HG02678 (cell line): Measurements from ENCODE around the gene ARX.

Experiments
- ATAC-seq: cut with Tn5 transposase; IDR thresholded peaks from one replicate; pipeline ENCODE4 v1.9.1; 2021; ENCODE audit warnings: mild to moderate bottlenecking, moderate library complexity; ENCODE audit not compliant: unreplicated experiment

The ARX gene

DNA sequence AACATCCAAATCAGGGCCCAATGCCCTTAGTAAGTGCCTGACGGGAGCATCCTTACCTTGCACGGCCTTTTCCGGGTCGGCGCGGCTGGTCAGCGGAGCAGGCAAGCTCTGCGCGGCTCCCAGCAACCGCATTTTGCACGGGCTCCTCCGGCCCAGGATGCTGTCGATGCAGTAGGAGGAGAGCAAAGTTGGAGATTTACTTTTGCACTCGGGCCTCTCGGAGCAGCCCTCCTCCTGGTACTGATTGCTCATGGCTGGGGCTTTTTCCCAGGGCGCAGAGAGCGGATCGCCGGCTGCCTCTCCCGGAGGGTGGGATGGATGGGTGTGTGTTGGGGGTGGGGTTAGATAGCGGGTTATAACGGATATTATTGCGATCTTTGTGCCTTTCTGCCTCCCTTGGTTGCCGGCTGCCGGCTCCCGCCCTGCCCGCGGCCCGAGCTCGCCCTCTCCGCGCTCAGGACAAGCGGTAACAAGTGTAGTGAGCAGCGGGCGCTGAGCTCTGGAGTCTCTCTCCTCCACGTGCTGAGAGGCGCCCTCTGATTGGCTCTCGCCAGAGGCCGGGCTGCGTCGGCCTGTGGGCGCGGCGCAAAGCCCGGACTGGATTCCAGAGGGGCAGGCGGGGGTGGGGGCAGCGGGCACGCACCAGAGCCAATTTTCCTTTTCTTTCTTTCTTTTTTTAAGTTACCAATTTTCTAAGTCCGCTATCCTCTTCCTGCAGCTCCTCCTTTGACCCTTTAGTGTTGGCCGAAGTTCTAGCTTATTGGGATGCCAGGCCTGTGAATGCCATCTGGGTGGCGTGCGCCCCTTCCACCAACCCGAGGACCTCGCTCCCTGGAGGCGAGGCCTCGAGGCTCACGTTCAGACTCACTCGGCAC lies at the start of gene ARX:
ARX (minus strand) TSS at position 480 of the 875 bp plus-strand sequence; CDS start at position 252, 228 bp downstream.
- ATAC-seq, result peak; percentile 58

DNA sequence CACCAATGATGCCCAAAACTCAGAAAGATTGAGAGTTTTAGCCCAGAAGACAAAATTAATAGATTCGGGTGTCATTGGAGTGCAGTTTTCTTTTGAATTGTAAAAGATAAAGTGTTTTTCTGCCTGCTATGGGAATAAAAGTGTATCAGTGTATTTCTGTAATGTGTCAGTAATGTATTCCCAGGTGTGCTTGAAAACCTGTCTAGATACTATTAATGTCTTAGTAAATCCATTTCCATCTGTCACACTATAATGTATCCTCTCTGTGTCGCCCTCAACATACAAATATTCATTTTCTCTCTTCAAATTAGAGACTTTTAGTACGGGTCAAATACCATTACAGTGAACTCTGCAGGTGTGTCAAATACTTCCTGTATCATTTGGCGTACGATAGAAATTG lies 43.5 kb upstream of the ARX start:
- no peak for ATAC-seq

DNA sequence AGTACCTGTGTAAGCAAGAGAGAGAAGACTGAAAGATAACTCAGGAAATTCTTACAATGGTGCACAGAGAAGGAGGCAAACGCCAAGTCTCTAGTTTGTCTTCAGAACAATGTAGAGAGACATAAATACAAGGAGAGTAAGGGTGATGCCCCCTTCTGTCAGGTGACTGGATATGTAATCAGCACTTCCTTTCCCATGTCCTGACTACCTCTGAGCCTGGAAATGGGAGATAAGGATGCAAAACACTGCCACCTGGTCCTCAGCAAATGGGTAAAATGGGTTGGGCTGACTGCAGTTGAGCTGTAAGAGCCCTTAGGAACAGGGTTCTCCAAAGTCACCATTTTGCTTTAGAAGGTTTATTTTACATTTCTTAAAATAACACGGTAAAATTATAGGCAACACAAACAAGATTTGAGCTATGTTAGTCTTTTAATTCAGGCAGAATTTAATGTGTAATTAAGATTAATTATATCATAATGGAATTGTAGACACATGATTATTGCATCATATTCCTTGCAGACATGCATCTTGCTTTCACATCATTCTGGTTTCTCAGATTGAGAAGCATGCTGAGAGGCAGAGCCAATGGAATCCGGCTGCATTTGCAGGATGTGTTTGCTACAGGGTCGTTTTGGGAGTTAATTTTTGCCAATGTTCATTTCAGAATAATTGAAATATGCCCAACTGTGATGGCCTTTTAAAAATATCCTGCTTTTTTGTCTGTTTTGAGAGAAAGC lies 37.2 kb upstream of the ARX start:
- no peak for ATAC-seq

DNA sequence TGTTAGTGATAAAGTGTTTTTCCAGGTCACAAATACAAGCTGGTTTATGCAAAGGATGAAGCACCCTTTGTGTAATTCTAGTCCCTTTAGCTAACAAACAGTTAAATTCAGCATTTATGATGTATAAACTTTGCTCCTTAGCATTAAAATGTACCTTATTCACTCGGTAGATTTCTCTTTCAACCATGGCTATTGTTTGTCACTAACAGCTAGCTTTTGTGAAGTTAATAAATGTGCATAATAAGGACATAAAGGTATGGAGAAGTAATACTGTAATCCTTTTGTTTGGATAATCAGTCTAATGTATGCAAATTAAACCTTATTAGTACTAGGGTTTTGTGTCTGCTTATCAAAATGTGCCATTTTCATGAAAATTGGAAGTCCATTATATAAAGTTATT lies 34.2 kb upstream of the ARX start:
- ATAC-seq, result no peak

DNA sequence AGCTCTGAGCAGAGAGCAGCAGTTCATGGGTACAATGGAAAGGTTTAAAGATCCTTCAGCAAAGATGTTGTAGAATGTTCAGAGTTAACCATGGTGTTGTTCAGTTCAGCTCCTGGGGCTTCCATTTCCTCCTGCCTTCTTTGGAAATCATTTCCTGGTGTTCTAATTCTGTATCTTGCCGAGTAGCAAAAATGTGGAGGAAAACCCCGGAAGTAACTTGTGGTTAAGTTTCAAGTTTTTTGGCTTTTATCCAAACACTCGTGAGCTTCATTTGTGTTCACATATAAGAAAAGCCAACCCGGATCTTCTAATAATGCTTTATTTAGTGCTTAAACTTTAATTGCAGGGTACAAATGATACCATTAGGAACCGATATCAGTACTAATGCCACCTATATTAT lies 33.6 kb upstream of the ARX start:
- ATAC-seq, result no peak

DNA sequence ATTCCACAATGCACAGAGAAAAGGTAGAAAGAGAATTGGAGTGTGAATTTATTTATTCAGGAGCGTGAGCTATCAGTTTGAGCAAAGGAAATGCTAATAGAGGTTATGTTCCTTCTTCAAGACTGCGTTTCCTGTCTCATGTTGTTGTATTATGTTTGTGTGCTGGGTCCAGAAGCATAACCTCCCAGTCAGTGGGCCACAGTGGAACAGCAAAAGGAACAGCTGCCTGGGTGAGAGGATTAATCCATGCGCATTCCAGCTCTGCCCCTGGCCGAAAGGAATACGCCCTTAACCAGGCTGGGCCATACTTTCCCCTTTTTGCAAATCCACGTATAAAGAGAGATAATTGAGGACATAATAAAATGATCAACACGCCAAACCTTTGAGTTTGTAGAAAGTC lies 32.4 kb upstream of the ARX start:
- no peak for ATAC-seq

DNA sequence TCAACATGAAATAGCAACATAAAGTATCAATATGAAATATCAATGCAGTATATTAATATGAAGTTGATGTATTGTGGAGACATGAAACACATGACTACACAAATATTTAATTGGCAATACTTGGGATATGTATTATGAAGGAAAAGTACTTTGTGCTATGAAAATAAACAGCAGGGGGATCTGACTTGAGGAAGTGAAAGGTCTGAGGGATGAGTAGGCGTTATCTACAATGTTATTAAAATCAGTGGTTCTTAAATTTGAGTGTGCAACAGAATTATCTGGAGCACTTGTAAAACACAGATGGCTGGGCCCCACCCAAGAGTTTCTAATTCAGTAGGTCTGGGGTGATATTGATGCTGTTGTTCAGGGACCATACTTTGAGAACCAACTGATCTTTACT lies 27.4 kb upstream of the ARX start:
- no peak for ATAC-seq

DNA sequence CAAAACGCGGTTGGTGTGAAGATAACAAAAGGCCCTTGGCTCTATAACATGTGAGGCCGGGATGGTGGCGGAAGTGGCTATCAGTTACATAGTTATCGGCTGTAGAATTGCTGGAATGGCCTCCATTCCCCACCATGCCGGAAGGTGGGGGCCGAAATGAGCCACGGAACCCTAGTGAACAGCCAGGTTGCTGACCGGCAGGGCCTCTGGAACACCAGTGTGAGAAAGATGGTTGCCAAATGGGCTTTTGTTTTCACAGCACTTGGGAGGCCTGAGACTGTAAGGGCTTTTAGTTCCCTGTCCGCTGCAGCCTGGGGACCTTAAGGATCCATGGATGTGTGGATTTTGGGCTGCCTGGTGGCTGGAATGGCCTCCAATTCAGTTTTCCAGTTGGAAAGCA lies 23.3 kb upstream of the ARX start:
- ATAC-seq, result no peak

DNA sequence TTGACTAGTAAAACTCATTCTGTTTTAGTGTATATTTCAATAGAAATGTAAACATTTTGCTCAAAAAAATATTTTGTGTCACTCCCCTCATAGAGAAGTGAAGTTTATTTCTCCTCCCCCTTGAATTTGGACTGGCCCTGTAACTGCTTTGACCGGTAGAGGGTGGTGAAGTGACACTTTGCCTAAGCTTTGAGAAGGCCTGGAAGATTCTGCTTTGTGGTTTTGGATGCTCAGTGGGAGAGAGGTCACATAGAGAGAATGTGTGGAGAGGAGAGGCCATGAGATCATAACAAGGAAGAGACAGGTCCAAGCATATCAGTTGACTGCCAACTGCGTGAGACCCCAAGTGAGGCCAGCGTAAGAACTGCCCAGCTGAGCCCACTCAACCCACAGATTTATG lies 19.1 kb upstream of the ARX start:
- ATAC-seq, result no peak

DNA sequence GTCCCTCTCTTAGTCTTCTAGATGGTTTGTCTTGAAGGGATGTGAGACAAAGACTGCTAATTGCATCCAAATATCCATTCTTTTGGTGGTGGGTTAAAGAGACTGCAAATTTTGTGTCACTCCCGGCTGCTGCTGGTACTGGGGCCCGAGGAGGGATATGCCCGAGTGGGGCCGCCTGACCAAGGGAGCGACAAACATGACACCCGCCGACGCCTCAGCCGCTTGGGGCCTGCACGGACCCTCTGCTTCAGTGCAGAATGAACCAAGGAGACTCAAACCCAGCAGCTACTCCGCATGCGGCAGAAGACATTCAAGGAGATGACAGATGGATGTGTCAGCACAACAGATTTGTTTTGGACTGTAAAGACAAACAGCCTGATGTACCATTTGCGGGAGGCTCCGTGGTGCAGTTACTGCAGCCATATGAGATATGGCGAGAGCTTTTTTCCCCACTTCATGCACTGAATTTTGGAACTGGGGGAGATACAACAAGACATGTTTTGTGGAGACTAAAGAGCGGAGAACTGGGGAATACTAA lies 13.6 kb upstream of the ARX start:
- ATAC-seq, result no peak

DNA sequence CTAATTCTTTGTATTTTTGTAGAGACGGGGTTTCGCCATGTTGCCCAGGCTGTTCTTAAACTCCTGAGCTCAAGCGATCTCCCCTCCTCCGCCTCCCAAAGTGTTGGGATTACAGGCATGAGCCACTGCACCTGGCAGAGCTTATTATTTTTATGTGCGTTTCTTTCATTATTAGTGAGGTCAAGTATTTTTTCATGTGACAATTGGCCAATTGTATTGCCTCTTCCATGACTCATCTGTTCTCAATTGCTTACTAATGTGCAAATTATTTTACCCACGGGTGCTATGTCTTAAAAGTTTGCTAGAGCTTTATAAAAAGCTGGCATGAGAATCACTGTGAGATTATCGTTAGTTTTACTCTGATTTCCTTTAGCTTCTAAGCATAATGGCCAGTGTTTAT lies 13.0 kb upstream of the ARX start:
- no peak for ATAC-seq

DNA sequence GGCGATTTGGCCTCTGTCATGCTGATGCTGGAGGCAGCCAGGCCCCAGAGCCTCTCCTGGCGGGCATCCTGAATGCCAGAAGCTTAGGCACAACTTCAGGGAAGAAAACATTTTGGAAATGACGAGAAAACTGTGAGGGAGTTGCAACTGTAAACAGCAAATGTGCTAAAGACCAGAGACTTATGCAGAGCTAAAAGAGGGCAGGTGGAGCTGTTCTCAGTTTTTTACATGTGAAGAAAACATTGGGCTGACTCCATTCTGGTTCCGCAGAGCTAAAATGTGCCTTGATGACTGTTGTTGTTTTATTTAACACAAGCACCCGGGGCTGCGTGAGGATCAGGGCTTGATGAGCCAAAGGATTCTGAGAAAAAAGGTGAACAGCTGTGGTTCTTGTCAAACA lies 10.8 kb upstream of the ARX start:
- no peak for ATAC-seq

DNA sequence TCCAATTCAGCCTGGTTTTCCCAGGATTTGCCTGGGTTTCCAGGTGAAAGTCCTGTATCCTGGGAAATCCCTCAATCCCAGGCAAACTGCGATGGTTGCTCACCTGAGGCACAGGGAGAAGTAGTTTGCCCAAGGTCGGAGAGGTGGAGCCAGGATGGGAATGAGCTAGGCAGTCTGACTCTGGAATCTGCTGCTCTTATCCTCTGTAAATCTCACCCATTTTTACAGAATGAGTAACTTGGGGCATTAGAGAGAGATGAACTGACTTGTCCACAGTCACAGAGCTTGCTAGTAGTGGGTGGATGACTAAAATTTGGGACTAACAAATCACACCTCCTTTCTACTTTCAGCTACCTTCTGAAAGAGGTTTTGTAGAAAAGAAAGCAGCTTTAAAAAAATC lies 9.8 kb upstream of the ARX start:
- no peak for ATAC-seq

DNA sequence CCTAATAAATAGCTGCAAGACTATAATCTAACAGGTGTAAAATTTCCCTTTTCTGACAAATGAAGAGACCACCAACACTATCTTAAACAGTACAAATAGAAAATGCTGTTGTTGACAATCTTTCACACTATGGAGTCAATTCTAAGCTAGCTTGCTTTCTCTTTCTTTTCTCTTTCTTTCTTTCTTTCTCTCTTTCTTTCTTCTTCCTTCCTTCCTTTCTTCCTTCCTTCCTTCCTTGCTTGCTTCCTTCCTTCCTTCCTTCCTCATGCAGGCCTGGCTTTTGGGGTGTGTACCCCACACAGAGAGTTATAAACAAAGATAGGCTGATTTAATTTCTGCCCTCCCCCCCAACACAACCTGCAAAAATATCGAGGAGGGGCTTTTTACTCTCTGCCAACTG lies 8.1 kb upstream of the ARX start:
- ATAC-seq, result no peak

DNA sequence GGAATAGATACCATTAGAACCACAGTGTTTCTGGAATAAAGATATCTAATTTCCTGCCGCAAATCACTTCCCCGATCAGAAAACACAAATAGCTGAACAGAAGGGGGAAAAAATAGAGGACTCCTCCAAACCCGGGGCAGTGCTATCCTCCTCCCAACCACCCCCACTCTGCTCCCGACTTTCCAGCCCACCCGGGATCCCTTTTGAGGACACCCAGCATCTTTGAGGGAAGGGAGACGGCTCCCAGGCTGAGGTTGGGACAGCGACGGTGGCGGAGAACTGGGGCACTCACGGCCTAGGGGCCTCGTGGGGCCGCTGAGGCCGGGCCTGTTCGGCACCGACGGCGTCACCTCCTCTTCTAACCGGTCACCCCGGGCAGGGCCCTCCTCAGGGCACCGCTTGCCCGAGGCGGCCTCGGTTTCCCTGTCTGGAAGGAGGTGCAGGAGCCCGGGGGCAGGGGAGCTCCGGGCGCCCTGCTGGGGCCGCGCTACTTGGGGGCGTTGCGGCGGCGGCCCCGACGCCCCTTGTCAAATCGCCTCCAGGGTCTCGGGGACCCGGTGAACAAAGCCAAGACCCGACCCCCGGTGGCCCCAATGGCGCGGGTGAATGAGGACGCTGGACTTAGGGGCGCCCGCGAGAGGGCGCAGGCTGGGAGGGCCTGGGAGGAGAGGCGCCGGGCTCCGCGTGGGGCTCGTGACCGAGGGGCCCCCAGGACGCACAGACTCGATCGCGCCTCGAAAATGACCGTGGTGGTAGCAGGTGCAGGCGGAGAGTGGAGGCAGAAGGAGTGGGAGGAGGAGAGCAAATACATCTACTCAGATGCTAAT lies 6.9 kb upstream of the ARX start:
- ATAC-seq, result no peak

DNA sequence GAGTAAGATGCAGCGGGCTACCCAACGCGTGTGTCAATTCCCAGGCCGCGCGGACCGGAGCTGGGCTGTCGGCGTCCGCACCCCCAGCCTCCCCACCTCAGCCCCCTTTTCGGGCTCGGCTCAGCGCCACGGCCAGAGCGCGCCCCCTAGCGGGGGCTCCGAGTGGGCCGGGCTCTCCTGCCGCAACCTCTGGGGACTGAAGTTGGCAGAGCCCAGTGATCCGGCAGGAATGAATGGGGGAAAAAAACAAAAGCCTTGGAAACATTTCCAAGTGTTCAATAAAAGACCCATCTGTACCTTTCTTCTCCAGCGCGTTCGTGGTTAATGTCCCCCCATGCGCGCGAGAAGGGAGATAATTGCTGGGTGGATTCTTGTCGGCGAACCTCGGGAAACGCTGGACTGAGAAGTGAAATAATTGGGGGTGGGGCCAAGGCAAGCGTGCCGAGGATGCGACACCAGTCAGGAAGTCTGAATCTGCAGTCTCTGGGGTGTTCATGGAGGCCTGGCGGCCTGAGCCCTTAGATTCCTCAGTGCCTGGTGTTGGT lies 5.2 kb upstream of the ARX start:
- peak; percentile 69 for ATAC-seq

DNA sequence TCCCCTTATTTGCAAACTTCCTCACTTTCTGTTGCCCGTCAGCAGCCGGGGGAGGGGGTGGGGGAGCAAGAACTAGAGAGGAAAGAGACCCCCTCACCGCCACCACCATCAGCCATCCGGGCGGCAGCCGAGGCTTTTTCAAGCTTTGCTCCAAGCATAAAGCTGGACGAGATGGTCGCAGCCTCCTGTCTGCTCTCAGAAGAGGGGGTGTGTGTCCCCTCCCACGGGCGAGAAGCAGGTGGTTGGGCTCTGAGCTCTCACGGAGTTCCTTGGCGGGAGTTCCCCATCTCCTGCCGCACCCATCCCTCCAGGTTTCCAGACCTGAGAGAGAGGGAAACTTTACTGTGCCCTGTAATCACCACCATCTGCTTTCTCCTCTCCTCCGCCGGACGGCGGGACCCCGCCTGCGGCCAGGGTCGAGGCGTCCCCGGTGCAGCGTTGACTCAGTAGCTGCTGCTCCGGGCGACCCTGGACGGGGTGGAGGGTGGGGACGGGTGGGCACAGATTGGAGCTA lies 4.7 kb upstream of the ARX start:
- ATAC-seq, result peak; percentile 24

DNA sequence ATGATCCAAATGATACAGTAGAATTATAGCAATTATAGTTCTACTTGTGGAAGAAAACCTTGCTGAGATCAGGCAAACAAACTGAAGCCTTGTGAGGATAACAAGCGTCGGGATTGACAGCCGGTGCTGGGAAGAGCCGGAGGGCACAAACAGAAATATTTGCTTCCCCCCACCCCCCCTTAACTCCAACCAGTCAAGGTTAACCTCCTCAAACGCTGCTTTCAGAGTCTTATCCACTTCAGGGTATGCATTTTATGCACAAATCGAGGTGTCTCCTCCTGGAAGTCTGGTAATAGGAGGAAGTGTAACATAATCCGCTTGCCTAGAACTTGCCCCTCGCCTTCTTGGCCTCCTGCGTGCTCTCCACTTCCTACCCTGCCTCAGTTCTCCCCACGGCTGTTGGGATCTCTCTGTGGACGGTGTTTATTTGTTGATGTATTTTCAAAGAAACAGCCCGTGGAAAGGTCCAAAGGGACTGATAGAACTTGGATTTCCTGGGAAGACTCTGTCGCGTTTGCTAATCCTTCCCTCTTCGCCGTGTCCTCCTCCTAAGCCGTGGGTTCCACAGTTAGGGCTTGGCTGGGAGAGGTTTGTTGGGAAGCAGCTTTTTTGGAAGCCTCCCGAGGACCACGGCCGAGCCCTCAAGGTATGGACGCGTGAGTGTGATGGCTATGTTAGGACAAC lies 4.1 kb upstream of the ARX start:
- ATAC-seq, result no peak

DNA sequence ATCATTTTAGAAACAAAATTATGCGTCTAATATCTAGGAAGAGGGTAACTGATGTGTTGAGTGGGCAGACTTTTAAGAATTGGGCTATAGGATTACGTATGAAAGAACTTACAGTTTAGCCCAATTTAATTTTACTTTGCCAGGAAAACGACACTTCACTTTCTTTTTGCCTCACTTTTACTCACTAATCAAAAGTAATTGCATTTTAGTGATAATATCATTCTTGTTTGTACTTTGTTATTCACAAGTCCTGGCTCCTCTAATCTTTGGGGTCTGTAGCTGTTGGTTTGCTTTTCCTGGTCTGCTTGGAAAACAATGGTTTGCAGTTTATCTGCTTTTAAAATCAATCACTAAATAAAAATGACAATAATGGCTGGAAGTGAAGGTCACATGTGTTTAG lies 2.9 kb upstream of the ARX start:
- no peak for ATAC-seq

DNA sequence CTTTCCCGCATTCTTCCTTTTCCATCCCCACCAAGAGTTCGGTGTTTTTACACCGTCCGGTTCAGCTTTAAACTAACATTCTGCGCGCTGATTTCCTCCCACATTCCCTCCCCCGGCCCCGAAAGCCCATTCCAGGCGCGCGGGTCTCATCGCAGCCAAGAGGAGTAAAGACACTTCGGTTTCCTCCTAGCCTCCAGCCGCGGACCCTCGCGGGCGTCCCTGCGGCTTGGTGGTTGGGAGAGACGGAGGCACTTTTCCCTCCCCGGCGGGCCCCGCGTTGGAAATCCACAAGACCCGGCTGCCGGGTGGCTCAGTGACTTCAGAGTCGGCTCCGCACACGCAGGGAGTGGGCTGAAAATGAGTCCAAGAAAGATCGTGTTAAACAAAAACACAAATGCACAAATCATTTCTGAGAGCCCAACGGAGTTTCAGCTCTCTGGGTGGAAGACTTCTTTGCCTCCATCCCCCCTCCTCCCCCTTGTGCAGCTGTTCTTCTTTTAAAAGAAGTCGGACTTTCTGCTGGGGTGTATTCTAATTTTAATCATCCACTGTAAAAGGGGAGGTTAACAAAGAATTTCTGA lies 2.0 kb upstream of the ARX start:
- no peak for ATAC-seq
